H1 (cell line): Measurements from ENCODE around the gene EVX2. TPM values are rescaled to one million over a fixed set of nuclear protein-coding genes. Genes with fewer than 3 reads are reported as not detected.
A peak's percentile ranks its signal among the peaks of the same experiment; 100 is the strongest.

Source experiments
- CTCF ChIA-PET: fragments of 300-600 bp; sonication (Branson Sonifier 250); formaldehyde crosslinking; loops from one replicate; lab custom pipeline; 2021; ENCODE audit not compliant: partially characterized antibody; lab: Charles Lee
- POLR2A ChIA-PET: fragments of 300-600 bp; sonication (Branson Sonifier 250); formaldehyde crosslinking; loops from one replicate; lab custom pipeline; 2021; ENCODE audit warnings: inconsistent platforms; ENCODE audit not compliant: partially characterized antibody; lab: Charles Lee
- DNase-seq, 2 experiments: peaks; one replicate each; pipeline versions ENCODE4 v3.0.0 to v3.0.0-alpha.2; 2010 to 2022; ENCODE audit warnings: low spot score in 2 of 2, low read depth in 1 of 2, mixed read lengths in 1 of 2
- FAIRE-seq: peaks from 2 replicates; lab custom pipeline; 2011; peaks lifted over from hg19 to GRCh38; lab: Jason Lieb, UNC
- H2AFZ ChIP-seq: 2 replicates; pipeline ENCODE4 v1.8.1; 2012; ENCODE audit warnings: low read length, inconsistent platforms
- H2AK5ac ChIP-seq: 2 replicates; pipeline ENCODE4 v1.6.1; 2013; ENCODE audit warnings: low read depth, low read length
- H2BK120ac ChIP-seq: replicated peaks from 2 replicates; pipeline ENCODE3; 2013; ENCODE audit warnings: low read depth, low read length, inconsistent platforms
- H2BK12ac ChIP-seq: 2 replicates; pipeline ENCODE4 v1.6.1; 2013; ENCODE audit warnings: low read depth, low read length
- H2BK15ac ChIP-seq: 2 replicates; pipeline ENCODE4 v1.6.1; 2013; ENCODE audit warnings: low read length
- H2BK20ac ChIP-seq: 2 replicates; pipeline ENCODE4 v1.6.1; 2013; ENCODE audit warnings: low read length
- H2BK5ac ChIP-seq: 2 replicates; pipeline ENCODE4 v1.6.1; 2013; ENCODE audit warnings: low read depth, low read length
- H3K14ac ChIP-seq: 2 replicates; pipeline ENCODE4 v1.6.1; 2013; ENCODE audit warnings: inconsistent platforms; ENCODE audit not compliant: insufficient read length
- H3K18ac ChIP-seq: 2 replicates; pipeline ENCODE4 v1.6.1; 2013; ENCODE audit warnings: low read length; ENCODE audit errors: extremely low read depth
- H3K23ac ChIP-seq: 2 replicates; pipeline ENCODE4 v1.6.1; 2013; ENCODE audit warnings: inconsistent platforms; ENCODE audit not compliant: insufficient read length
- H3K23me2 ChIP-seq: 2 replicates; pipeline ENCODE4 v1.6.1; 2013; ENCODE audit warnings: low read depth, low read length
- H3K27ac ChIP-seq: 2 replicates; pipeline ENCODE4 v1.6.1; 2011; ENCODE audit warnings: low read depth, low read length, inconsistent platforms
- H3K27me3 ChIP-seq, 4 experiments: replicated peaks in 1 of 4; 1 replicate in 1 of 4; 2 replicates in 3 of 4; pipeline versions ENCODE4 v1.6.1 to v1.8.1; 2011 to 2013; ENCODE audit warnings: low read length in 3 of 4, mild to moderate bottlenecking in 3 of 4, inconsistent platforms in 2 of 4, mixed read lengths in 2 of 4, moderate library complexity in 1 of 4; ENCODE audit not compliant: control insufficient read depth in 3 of 4, insufficient read depth in 3 of 4; ENCODE audit errors: extremely low read depth in 1 of 4
- H3K36me3 ChIP-seq, 4 experiments: 2 replicates each; pipeline versions ENCODE4 v1.6.1 to v1.8.1; 2011 to 2013; ENCODE audit warnings: mild to moderate bottlenecking in 4 of 4, low read length in 3 of 4, moderate library complexity in 2 of 4, control low read depth in 1 of 4, inconsistent platforms in 1 of 4; ENCODE audit not compliant: insufficient read depth in 4 of 4, control insufficient read depth in 2 of 4
- H3K4ac ChIP-seq: replicated peaks from 2 replicates; pipeline ENCODE3; 2013; ENCODE audit warnings: low read length, low read depth, mixed read lengths, inconsistent platforms; ENCODE audit not compliant: insufficient read length
- H3K4me1 ChIP-seq, 4 experiments: replicated peaks in 1 of 4; 1 replicate in 1 of 4; 2 replicates in 3 of 4; pipeline versions ENCODE4 v1.6.1 to v1.8.1; 2011 to 2013; ENCODE audit warnings: low read length in 3 of 4, inconsistent platforms in 2 of 4, mixed read lengths in 1 of 4; ENCODE audit not compliant: insufficient read depth in 4 of 4, control insufficient read depth in 3 of 4
- H3K4me2 ChIP-seq, 2 experiments: 2 replicates each; pipeline versions ENCODE4 v1.6.1 to v1.8.1; 2011 to 2013; ENCODE audit warnings: low read depth in 2 of 2, low read length in 2 of 2, control low read depth in 1 of 2, inconsistent platforms in 1 of 2, mild to moderate bottlenecking in 1 of 2; ENCODE audit not compliant: insufficient read depth in 1 of 2
- H3K4me3 ChIP-seq, 4 experiments: fragments of 200-600, 300-600 bp in 1 of 4; sonication (generic), shearing (Covaris generic), sonication (Bioruptor Twin) in 1 of 4; 2 replicates each; pipeline versions ENCODE4 v1.5.1 to v1.8.1; 2011 to 2016; ENCODE audit warnings: low read length in 4 of 4, low read depth in 3 of 4, control low read depth in 2 of 4, inconsistent platforms in 2 of 4, mild to moderate bottlenecking in 2 of 4, mixed read lengths in 1 of 4, moderate library complexity in 1 of 4; ENCODE audit not compliant: insufficient read depth in 2 of 4; ENCODE audit errors: extremely low read depth in 1 of 4
- H3K56ac ChIP-seq: replicated peaks from 2 replicates; pipeline ENCODE3; 2013; ENCODE audit warnings: low read depth, mild to moderate bottlenecking, mixed read lengths, low read length, inconsistent platforms; ENCODE audit not compliant: insufficient read length
- H3K79me1 ChIP-seq: 2 replicates; pipeline ENCODE4 v1.6.1; 2013; ENCODE audit warnings: low read depth, low read length, control low read depth
- H3K79me2 ChIP-seq, 2 experiments: 2 replicates each; pipeline versions ENCODE4 v1.6.1 to v1.8.1; 2012 to 2013; ENCODE audit warnings: low read length in 2 of 2, mild to moderate bottlenecking in 2 of 2, inconsistent platforms in 1 of 2; ENCODE audit not compliant: insufficient read depth in 2 of 2, control insufficient read depth in 1 of 2
- H3K9ac ChIP-seq, 4 experiments: replicated peaks in 1 of 4; 1 replicate in 1 of 4; 2 replicates in 3 of 4; pipeline versions ENCODE4 v1.6.1 to v1.8.1; 2011 to 2013; ENCODE audit warnings: low read depth in 3 of 4, low read length in 3 of 4, control low read depth in 2 of 4, mild to moderate bottlenecking in 2 of 4, moderate library complexity in 2 of 4, inconsistent platforms in 1 of 4; ENCODE audit errors: extremely low read depth in 1 of 4
- H3K9me3 ChIP-seq, 2 experiments: 2 replicates each; pipeline versions ENCODE4 v1.6.1 to v1.8.1; 2012 to 2013; ENCODE audit warnings: mild to moderate bottlenecking in 2 of 2, moderate library complexity in 2 of 2, control low read depth in 1 of 2, inconsistent platforms in 1 of 2, low read depth in 1 of 2, low read length in 1 of 2, mixed read lengths in 1 of 2; ENCODE audit not compliant: insufficient read depth in 2 of 2
- H4K20me1 ChIP-seq, 2 experiments: replicated peaks in 1 of 2; 2 replicates each; pipeline versions ENCODE3 to v1.8.1; 2011 to 2013; ENCODE audit warnings: inconsistent platforms in 2 of 2, low read length in 2 of 2, mild to moderate bottlenecking in 1 of 2; ENCODE audit not compliant: insufficient read depth in 2 of 2, control insufficient read depth in 1 of 2
- H4K5ac ChIP-seq: 2 replicates; pipeline ENCODE4 v1.6.1; 2013; ENCODE audit warnings: low read length, low read depth, mixed read lengths, inconsistent platforms; ENCODE audit not compliant: insufficient read length
- H4K8ac ChIP-seq: 2 replicates; pipeline ENCODE4 v1.8.0; 2013; ENCODE audit warnings: mild to moderate bottlenecking, moderate library complexity, low read length, inconsistent platforms; ENCODE audit not compliant: insufficient read depth; ENCODE audit errors: extremely low read depth
- H4K91ac ChIP-seq: replicated peaks from 2 replicates; pipeline ENCODE3; 2013; ENCODE audit warnings: low read length, mixed read lengths, inconsistent platforms; ENCODE audit not compliant: insufficient read length
- CBX5 ChIP-seq: fragments of 300-800, 300-1000 bp; sonication (generic); IDR thresholded peaks from 2 replicates; pipeline ENCODE4 v1.7.1; 2016; ENCODE audit warnings: antibody characterized with exemption, low read length, low read depth
- EGR1 ChIP-seq: IDR thresholded peaks from 2 replicates; pipeline ENCODE4 v1.6.1; 2011; ENCODE audit warnings: low read depth, low read length, borderline replicate concordance
- HDAC2 ChIP-seq, 2 experiments: fragments of 300-600 bp in 1 of 2; sonication (generic) in 1 of 2; IDR thresholded peaks; 2 replicates each; pipeline ENCODE4 v1.6.1; 2011 to 2012; ENCODE audit warnings: low read depth in 2 of 2, low read length in 2 of 2, mild to moderate bottlenecking in 2 of 2, moderate library complexity in 2 of 2, borderline replicate concordance in 1 of 2, inconsistent platforms in 1 of 2
- POLR2A ChIP-seq, 2 experiments: IDR thresholded peaks; 1 replicate in 1 of 2; 2 replicates in 1 of 2; pipeline ENCODE4 v1.6.1; 2011; ENCODE audit warnings: low read depth in 2 of 2, low read length in 2 of 2, mild to moderate bottlenecking in 2 of 2; ENCODE audit errors: control extremely low read depth in 1 of 2
- RBBP5 ChIP-seq: IDR thresholded peaks from 2 replicates; pipeline ENCODE4 v1.7.1; 2012; ENCODE audit warnings: low read depth, mild to moderate bottlenecking, inconsistent platforms, low read length, moderate library complexity, borderline replicate concordance
- RFX5 ChIP-seq: IDR thresholded peaks from 2 replicates; pipeline ENCODE4 v1.6.1; 2011; ENCODE audit warnings: low read depth, low read length, improper control_type of control experiment, borderline replicate concordance
- SIN3A ChIP-seq, 2 experiments: IDR thresholded peaks in 1 of 2; conservative IDR thresholded peaks in 1 of 2; 2 replicates each; pipeline ENCODE4 v1.6.1; 2011 to 2012; ENCODE audit warnings: low read length in 2 of 2, improper control_type of control experiment in 1 of 2, low read depth in 1 of 2, mild to moderate bottlenecking in 1 of 2
- SP4 ChIP-seq: IDR thresholded peaks from 2 replicates; pipeline ENCODE4 v1.6.1; 2012; ENCODE audit warnings: low read length, inconsistent platforms
- SUZ12 ChIP-seq: fragments of 200-600 bp; sonication (generic); IDR thresholded peaks from 2 replicates; pipeline ENCODE4 v1.6.1; 2012; ENCODE audit warnings: mild to moderate bottlenecking, inconsistent platforms, low read length, moderate library complexity, mixed read lengths
- ZNF274 ChIP-seq: IDR thresholded peaks from 2 replicates; pipeline ENCODE4 v1.7.0; 2012; ENCODE audit warnings: low read length, borderline replicate concordance; ENCODE audit errors: extremely low read depth
- WGBS, 2 experiments: shearing (Covaris generic) in 1 of 2; methylation state at CpG; one replicate each; pipeline versions ENCODE4 v1.1.6 to v1.1.7; 2013 to 2015; ENCODE audit warnings: low lambda C conversion rate in 2 of 2, mixed read lengths in 2 of 2, inconsistent platforms in 1 of 2, low coverage in 1 of 2, missing lambda C conversion rate in 1 of 2; ENCODE audit not compliant: insufficient replicate concordance in 2 of 2, insufficient coverage in 1 of 2, insufficient read length in 1 of 2; ENCODE audit errors: extremely low coverage in 1 of 2, missing lambda C conversion rate in 1 of 2; 5-methylcytosine and 5-hydroxymethylcytosine counted together
- polyA plus RNA-seq, 7 experiments: library from polyadenylated mRNA; depleted of rRNA in 3 of 7; stranded (reverse) in 5 of 7; unstranded in 2 of 7; fragments of >200 nt in 5 of 7; fragments of 200-250 nt in 2 of 7; gene quantifications; 1 replicate in 5 of 7; 2 replicates in 1 of 7; 4 replicates in 1 of 7; pipeline versions ENCODE4 v1.2.1 to v1.2.3, GENCODE V29; 2011 to 2013; ENCODE audit warnings: missing spikeins in 2 of 7, mixed read lengths in 2 of 7
- total RNA-seq: library from RNA; stranded (reverse); fragmentation: NEBNext Ultra II Directional; extraction: Animal tissue kit (Norgen Biotek cat#: 25700); gene quantifications from 2 replicates; pipeline ENCODE4 v1.2.1, GENCODE V29; 2021

EVX2 gene
- total and polyA plus RNA-seq, 2 of the 8 experiments (the other 6 are each of a cell fraction or from before 2014, with no cell fraction given), result not detected

GRCh38 chr2:176082824-176083751 lies 674 bp downstream of the EVX2 start:
- H3K27me3 ChIP-seq, result peaks cover 93 to 98% (median 96%) of the 10 kb centered on the region in 4 experiments
- no peak overlapping the region for H3K18ac ChIP-seq
- no peak overlapping the region for H2BK120ac ChIP-seq
- H3K4me3 ChIP-seq, result peak overlapping the region in 1 of 4 experiments; percentile 6; a peak in 3 of 8 replicates
- no peak overlapping the region for H3K27ac ChIP-seq
- no peak overlapping the region for H3K4ac ChIP-seq
- no peak overlapping the region for H2AK5ac ChIP-seq
- H3K23me2 ChIP-seq, result peaks cover 8% of the 10 kb centered on the region; the same call in 1 of the 2 replicates
- 5% methylated on average over 43 of the region's 66 CpGs; no CpG with 5 or more reads in 1 of the 2 experiments for WGBS, 2 experiments
- no peak overlapping the region for H4K5ac ChIP-seq
- H3K14ac ChIP-seq, result no peak overlapping the region
- peak overlapping the region; percentile 45 to 50 for H3K4me2 ChIP-seq
- H3K23ac ChIP-seq, result no peak overlapping the region
- peaks cover 0 to 5% (median 0%) of the 10 kb centered on the region in 4 experiments; a peak in 1 of 8 replicates for H3K36me3 ChIP-seq
- ChIA-PET CTCF (interaction anchor here (0.5 to 7.8 kb wide), 20 partner anchors 9 to 716 kb away, joined by 3 to 130 read pairs (median 4); partner anchors contain the start of genes HOXD12 and HOXD13), POLR2A (interaction anchor here (0.9 to 1.8 kb wide), 2 partner anchors 11 to 14 kb away, joined by 4 to 7 read pairs; no protein-coding TSS in a partner anchor)
- no peak overlapping the region for H2BK5ac ChIP-seq
- H2BK12ac ChIP-seq, result peak overlapping the region; percentile 87; the same call in 1 of the 2 replicates
- no peak overlapping the region for H2BK15ac ChIP-seq
- H4K8ac ChIP-seq, result peak overlapping the region; percentile 46; the same call in 1 of the 2 replicates
- H3K79me1 ChIP-seq, result no peaks in the 10 kb centered on the region
- H2AFZ ChIP-seq, result no peak overlapping the region
- peaks cover 14 to 23% of the 10 kb centered on the region in 2 experiments for H4K20me1 ChIP-seq
- H3K9me3 ChIP-seq, result no peaks in the 10 kb centered on the region; a peak in 1 of 4 replicates
- no peak overlapping the region for H3K56ac ChIP-seq
- H2BK20ac ChIP-seq, result no peak overlapping the region
- DNase-seq (peak in 1 of 2 experiments; percentile 72), FAIRE-seq (no peak)
- H3K79me2 ChIP-seq, result no peaks in the 10 kb centered on the region
- H4K91ac ChIP-seq, result no peak overlapping the region
- peaks cover 0 to 32% (median 14%) of the 10 kb centered on the region in 4 experiments; a peak in 5 of 7 replicates for H3K4me1 ChIP-seq
- no peak overlapping the region for H3K9ac ChIP-seq
- TF ChIP-seq ZNF274 (no peak), HDAC2 (IDR thresholded peaks at IDR 0.05; ENCODE audit: borderline replicate concordance in 1 of 2, low read depth in 2 of 2, low read length in 2 of 2) (no peak), POLR2A (IDR thresholded peaks at IDR 0.05; ENCODE audit: control extremely low read depth in 1 of 2, low read depth in 2 of 2, low read length in 2 of 2) (no peak), RFX5 (no peak), SUZ12 (peak; percentile 88), SP4 (no peak), RBBP5 (no peak), CBX5 (no peak), EGR1 (peak; percentile 77), SIN3A (conservative IDR thresholded peaks at IDR 0.05 in 1 of 2, IDR thresholded peaks at IDR 0.05 in 1 of 2; ENCODE audit: low read depth in 1 of 2, low read length in 2 of 2) (no peak)
